Mammary epithelial cell (primary cell): ENCODE results near the gene KLC1.

Experiments used
- CTCF ChIP-seq, 2 donors: IDR thresholded peaks in 1 of 2; conservative IDR thresholded peaks in 1 of 2; 2 replicates each; pipeline ENCODE4 v1.5.1; 2011 to 2012; ENCODE audit warnings: inconsistent platforms in 2 of 2, low read length in 2 of 2, mild to moderate bottlenecking in 2 of 2, control low read depth in 1 of 2, low read depth in 1 of 2; ENCODE audit not compliant: insufficient read depth in 1 of 2; ENCODE audit errors: extremely low read depth in 1 of 2
- EZH2 ChIP-seq: IDR thresholded peaks from 2 replicates; pipeline ENCODE4 v1.6.1; 2012; ENCODE audit warnings: low read length, inconsistent platforms, borderline replicate concordance

GRCh38 chr14:103707329-103708263 is 78.6 kb downstream of the KLC1 start:
- TF ChIP-seq CTCF (conservative IDR thresholded peaks at IDR 0.05 in 1 of 2, IDR thresholded peaks at IDR 0.05 in 1 of 2; ENCODE audit: extremely low read depth in 1 of 2, insufficient read depth in 1 of 2, low read depth in 1 of 2, low read length in 2 of 2) (no peak), EZH2 (no peak)
